HT1080 (cell line): ENCODE measurements around the gene PDE6A. TPM values are rescaled to one million over a fixed set of nuclear protein-coding genes. Genes with fewer than 3 reads are reported as not detected.
"Not testable (repeated sequence)": the region's sequence is repeated elsewhere in the genome, so short reads cannot be mapped to it uniquely, and the experiment has no call there.

Source experiments
- DNase-seq: peaks from one replicate; pipeline ENCODE4 v3.0.0-alpha.2; 2015; ENCODE audit warnings: low read depth
- total RNA-seq: library from RNA; depleted of rRNA; stranded (reverse); fragments of >200 nt; shearing (Covaris generic); gene quantifications from 2 replicates; pipeline ENCODE4 v1.2.3, GENCODE V29; 2014

The PDE6A gene
- total RNA-seq, 1 experiment from 2014 or later: not detected

- DNase-seq: peak; percentile 56
Measured at GRCh38 chr5:149895416-149896345, 48.9 kb downstream of the PDE6A start.

DNA sequence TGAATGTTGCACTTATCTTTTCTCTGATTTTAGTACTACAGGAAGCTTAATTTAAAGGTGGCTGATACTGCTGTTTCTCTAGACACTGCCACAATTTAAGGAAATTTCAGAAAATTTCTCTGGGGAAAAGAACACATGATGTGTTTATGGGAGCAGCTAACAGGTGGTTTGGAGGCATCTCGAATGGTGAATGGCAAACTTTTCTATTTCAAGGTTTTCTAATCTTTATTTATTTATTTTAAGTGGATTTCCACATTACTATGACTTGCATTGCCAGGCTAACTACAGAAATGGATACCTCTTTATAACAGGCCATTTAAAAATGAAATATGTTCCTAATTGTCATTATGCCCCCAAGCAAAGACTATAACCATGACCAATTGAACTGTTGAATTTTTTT is 50.4 kb downstream of the PDE6A start:
- DNase-seq: no peak

- no peak for DNase-seq
Measured at GRCh38 chr5:149893403-149893931, 51.1 kb downstream of the PDE6A start.

DNA sequence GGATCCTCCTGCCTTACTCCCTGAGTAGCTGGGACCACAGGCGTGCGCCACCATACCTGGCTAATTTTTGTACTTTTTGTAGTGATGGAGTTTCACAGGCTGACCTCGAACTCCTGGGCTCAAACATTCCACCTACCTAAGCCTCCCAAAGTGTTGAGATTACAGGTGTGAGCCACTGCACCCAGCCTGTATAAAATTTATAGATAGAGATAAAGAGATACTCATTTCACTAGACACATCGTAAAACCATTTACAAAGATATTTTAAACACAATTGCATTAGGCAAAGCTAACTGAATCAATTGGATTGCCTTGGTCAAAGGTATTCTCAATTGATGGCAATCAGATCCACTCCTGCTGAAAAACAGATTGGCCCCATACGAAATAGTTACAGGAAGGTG is 52.0 kb downstream of the PDE6A start:
- no peak for DNase-seq

DNA sequence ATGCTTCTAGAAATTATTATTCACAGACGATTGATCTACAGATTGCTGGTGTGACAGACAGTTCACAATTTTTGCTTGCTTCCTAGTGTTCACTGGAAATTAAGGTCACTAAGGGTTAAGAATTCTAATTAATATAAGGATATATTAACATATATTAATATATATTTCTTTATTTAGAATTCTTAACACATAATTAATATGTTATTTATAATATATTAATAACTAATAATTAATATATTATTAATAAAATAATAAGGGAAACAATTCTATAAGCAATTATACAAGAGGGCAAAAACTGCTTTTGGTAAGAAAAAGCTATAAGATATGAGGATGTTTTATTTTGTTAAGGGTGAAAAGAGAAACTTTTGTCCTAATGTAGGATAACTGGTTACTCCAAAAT is 56.3 kb downstream of the PDE6A start:
- DNase-seq: no peak

- DNase-seq: peak; percentile 83
Measured at GRCh38 chr5:149887622-149888183, 56.9 kb downstream of the PDE6A start.

GRCh38 chr5:149886692-149887470 is 57.7 kb downstream of the PDE6A start:
- peak; percentile 18 for DNase-seq

DNA sequence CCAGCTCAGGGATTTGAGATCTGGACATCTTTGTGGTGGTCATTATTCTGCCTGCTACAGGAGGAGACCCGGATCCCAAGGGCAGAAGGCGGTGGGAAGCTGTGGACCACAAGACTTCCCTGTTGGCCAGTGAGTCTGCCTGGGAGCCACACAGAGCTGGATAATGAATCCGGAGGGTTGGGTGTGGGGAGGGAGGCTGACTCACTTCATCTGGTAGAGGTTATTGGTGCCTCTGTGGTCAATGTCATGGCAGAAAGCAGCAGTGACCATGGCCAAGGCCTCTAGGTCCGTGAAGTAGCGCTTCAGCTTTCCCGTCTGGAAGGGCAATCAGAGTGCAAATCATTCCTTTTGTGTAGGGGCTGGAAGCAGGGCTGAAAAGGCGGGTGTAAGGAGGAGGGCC is 58.5 kb downstream of the PDE6A start:
- DNase-seq: peak; percentile 63

- DNase-seq: no peak
Measured at GRCh38 chr5:149885513-149885912, 59.1 kb downstream of the PDE6A start.

DNA sequence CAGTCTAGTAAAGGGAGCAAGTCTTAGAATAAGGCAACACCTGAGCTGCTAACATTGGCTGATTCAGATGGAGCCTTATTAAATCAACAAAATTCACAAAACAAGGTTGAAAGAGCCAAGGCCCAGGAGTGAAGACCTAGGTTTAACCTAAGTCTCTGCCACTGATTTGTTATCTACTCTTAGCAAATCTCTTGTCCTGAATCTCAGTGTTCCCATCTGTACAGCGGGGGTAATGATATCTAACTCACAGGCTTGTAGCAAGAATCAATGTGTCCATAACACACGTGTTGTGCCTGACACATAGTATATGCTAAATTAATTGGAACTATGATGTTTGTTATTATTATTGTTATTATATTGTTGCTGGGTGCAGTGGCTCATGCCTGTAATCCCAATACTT is 61.0 kb downstream of the PDE6A start:
- no peak for DNase-seq

- DNase-seq: not testable (repeated sequence)
Measured at GRCh38 chr5:149882633-149883032, 62.0 kb downstream of the PDE6A start.

GRCh38 chr5:149881874-149882273 is 62.7 kb downstream of the PDE6A start:
- no peak for DNase-seq

DNA sequence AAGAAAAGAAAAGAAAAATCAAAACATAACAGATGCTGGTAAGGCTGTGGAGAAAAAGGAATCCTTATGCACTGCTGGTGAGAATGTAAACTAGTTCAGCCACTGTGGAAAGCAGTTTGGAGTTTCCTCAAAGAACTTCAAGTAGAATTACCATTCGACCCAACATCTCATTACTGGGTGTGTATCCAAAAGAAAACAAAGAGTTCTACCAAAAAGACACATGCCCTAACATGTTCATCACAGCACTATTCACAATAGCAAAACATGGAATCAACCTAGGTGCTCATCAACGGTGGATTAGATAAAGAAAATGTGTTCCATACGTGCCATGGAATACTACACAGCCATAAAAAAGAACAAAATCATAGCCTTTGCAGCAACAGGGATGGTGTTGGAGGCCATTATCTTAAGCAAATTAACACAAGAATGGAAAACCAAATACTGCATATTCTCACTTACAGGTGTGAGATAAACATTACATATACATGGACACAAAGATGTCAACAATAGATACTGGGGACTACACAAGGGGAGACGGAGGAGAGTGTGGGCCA is 63.4 kb downstream of the PDE6A start:
- no peak for DNase-seq

- DNase-seq: not testable (repeated sequence)
Measured at GRCh38 chr5:149879593-149879992, 65.0 kb downstream of the PDE6A start.

DNA sequence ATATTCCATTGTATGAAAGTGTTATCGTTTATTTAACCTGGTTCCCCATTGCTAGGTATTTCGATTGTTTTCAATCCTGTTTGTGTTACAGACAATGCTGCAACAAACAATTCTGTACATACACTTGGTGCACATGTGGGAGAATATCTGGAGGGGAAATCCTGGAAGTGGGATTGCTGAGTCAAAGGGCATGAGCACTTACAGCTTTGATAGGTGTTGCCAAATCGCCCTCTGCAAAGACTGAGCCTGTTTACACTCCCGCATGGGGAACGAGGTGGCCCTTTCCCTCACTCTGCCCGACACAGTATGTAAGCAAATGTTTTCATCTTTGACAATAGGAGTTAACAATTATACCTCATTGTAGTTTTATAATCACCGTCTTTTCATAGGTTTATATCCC is 66.2 kb downstream of the PDE6A start:
- no peak for DNase-seq

DNA sequence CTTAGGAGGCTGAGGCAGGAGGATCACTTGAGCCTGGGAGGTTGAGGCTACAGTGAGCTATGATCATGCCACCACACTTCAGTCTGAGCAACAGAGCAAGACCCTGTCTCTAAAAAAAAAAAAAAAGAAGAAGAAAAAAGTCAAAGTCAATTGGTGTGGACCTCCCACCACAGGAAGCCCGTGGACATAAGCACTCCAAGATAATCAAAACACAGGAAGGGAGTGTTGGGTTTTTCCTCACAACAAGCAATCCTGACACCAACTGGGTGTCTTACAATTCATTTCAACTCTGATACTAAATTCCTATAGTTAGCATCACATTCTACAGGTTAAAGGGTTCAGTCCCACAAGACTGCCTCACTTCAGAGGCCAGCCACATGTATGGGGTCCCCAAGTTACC is 70.7 kb downstream of the PDE6A start:
- no peak for DNase-seq

GRCh38 chr5:149872351-149873040 is 72.1 kb downstream of the PDE6A start:
- no peak for DNase-seq

- DNase-seq: no peak
Measured at GRCh38 chr5:149871471-149871870, 73.1 kb downstream of the PDE6A start.

DNA sequence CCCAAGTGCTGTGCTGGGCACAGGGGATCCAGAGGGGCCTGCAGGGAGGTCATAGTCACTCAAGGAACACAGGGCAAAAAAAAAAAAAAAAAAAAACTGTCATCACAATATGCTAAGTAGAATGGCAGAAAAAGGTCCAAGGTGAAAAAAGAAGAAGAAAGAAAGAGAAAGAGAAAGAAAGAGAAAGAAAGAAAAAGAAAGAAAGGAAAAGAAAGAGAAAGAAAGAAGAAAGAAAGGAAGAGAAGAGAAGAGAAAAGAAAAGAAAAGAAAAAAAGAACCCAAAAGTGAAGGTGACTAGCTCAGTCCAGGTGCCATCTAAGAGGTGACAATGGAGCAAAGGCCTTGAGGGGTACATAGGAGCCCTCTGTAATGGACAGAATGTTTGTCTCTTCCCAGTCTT is 73.9 kb downstream of the PDE6A start:
- no peak for DNase-seq

DNA sequence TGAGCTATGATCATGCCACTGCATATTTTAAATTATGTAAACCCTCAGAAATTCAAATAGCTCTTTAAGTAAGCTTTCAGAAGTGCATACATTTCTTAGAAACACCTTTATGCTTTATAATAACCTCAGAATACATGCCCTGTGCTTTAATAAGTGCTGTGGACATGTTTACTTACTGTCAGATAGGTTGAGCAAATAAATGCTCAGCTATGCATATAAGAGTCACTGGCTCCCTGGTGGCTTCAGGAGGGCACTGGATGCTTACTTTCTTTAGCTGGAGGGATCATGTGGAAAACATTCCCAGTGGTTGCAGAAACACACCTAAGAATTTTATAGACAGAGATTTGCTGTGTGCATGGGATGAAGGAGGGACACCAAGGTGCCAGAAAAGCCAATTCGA is 74.4 kb downstream of the PDE6A start:
- no peak for DNase-seq

GRCh38 chr5:149869411-149869821 is 75.2 kb downstream of the PDE6A start:
- no peak for DNase-seq
